ENCODE measurements around the gene ADGRG6.
A peak's percentile ranks its signal among the peaks of the same experiment; 100 is the strongest.

Gene ADGRG6

DNA sequence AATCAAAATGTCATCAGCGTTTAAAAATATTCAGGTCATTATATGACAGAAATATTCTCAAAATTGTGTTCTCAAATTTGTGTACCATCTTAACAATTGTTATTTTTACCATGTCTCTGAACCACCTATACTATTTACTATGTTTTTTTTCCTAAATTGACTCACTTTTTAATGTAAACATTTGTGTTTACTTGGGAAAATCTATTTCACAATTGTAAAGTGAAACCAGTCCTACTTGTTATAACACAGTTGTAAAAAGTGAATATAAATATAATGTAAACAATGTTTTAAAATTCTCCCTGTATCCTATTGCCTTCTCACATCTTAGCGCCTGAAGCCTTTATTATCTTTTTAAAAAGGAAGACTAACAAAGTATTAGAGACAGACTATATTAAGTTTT is 83.5 kb downstream of the ADGRG6 start:
- CTCF ChIA-PET, result no interaction called here
- TF ChIP-seq CTBP1 (IDR thresholded peaks at IDR 0.05; ENCODE audit: borderline replicate concordance) (no peak), ZNF384 (IDR thresholded peaks at IDR 0.05) (no peak), FOXM1 (IDR thresholded peaks at IDR 0.05; ENCODE audit: borderline replicate concordance) (no peak), L3MBTL2 (conservative IDR thresholded peaks at IDR 0.05) (no peak), SP1 (IDR thresholded peaks at IDR 0.05) (no peak), FOXA1 (IDR thresholded peaks at IDR 0.05) (no peak), SUZ12 (IDR thresholded peaks at IDR 0.05) (no peak), LEF1 (IDR thresholded peaks at IDR 0.05; ENCODE audit: borderline replicate concordance) (no peak), ARNT (IDR thresholded peaks at IDR 0.05) (no peak), HDGF (IDR thresholded peaks at IDR 0.05; ENCODE audit: borderline replicate concordance) (no peak), FOXK2 (IDR thresholded peaks at IDR 0.05) (no peak), TARDBP (IDR thresholded peaks at IDR 0.05) (no peak), ELF4 (IDR thresholded peaks at IDR 0.05) (no peak)
- TF ChIP-seq, protein P1, sequence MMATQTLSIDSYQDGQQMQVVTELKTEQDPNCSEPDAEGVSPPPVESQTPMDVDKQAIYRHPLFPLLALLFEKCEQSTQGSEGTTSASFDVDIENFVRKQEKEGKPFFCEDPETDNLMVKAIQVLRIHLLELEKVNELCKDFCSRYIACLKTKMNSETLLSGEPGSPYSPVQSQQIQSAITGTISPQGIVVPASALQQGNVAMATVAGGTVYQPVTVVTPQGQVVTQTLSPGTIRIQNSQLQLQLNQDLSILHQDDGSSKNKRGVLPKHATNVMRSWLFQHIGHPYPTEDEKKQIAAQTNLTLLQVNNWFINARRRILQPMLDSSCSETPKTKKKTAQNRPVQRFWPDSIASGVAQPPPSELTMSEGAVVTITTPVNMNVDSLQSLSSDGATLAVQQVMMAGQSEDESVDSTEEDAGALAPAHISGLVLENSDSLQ (IDR thresholded peaks at IDR 0.05), result no peak
- no peak for DNase-seq (ENCODE audit: extremely low spot score)
- POLR2A ChIA-PET, result no interaction called here

DNA sequence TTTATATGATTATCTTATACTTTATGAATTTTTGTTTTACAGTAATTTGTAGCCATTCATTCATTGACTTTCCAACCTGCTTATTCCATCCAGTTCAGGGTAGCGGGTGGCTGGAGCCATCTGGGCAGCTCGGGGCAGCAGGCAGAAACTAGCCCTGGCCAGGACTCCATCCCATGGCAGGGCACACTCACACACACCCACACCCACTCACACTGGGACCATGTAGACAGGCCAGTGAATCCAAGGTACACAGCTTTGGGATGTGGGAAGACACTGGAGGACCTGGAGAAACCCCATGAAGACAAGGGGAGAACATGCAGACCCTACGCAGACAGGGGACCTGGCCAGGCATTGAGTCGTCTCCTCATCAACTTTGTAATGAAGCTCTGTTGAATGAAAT is 84.8 kb downstream of the ADGRG6 start:
- TF ChIP-seq ARNT (IDR thresholded peaks at IDR 0.05) (no peak), ELF4 (IDR thresholded peaks at IDR 0.05) (no peak), ZNF384 (IDR thresholded peaks at IDR 0.05) (no peak), SUZ12 (IDR thresholded peaks at IDR 0.05) (no peak), HDGF (IDR thresholded peaks at IDR 0.05; ENCODE audit: borderline replicate concordance) (no peak)
- TF ChIP-seq, protein P1 (IDR thresholded peaks at IDR 0.05), result no peak
- CTCF ChIA-PET, result interaction anchor here (1.2 to 2.5 kb wide), 4 partner anchors 85 to 230 kb away, joined by 3 to 14 read pairs (median 4); partner anchors contain the start of gene ADGRG6
- no peak for DNase-seq (ENCODE audit: extremely low spot score)
- POLR2A ChIA-PET, result interaction anchor here (1.4 kb wide), 1 partner anchor 10 kb away, joined by 3 read pairs; no protein-coding TSS in a partner anchor

DNA sequence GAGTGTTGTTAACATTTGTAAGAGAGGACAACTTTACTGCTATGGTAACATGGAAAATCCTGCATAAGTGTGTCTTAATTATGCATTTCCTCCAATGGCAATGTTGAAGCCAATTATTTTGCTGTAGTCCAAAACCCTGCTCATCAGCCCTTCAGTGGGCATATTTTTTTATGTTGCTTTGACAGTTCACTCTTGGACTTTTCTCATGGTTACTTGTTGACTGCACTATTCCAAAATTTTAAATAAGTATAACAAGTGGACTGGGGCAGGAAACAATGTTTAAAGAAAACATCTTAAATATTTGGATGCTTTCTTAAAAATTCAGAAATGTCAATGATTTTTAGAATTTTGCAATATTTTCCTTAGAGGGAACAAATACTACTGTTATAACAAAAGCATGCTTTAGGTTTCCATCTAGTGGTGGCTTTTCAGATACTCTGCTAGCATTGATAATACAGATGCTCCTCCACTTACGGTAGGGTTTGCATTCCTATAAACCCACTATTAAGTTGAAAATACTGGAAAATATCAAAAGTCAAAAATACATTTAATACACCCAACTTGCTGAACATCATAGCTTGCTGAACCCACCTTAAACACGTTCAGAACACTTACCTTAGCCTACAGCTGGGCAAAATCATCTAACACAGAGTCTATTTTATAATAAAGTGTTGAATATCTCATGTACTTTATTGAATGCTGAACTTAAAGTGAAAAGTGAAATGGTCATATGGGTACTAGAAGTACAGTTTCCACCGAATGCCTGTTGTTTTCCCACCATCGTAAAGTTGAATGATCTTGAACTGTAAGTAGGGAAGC is 86.4 kb downstream of the ADGRG6 start:
- TF ChIP-seq FOXM1 (IDR thresholded peaks at IDR 0.05; ENCODE audit: borderline replicate concordance), result no peak
- no peak for TF ChIP-seq CTBP1 (IDR thresholded peaks at IDR 0.05; ENCODE audit: borderline replicate concordance)
- TF ChIP-seq ELF4 (IDR thresholded peaks at IDR 0.05), result no peak
- TF ChIP-seq, protein P1 (IDR thresholded peaks at IDR 0.05), result no peak
- no peak for TF ChIP-seq BHLHE40 (IDR thresholded peaks at IDR 0.05; ENCODE audit: borderline replicate concordance)
- no peak for TF ChIP-seq FOXK2 (IDR thresholded peaks at IDR 0.05)
- no peak for TF ChIP-seq NFRKB (IDR thresholded peaks at IDR 0.05)
- TF ChIP-seq HDGF (IDR thresholded peaks at IDR 0.05; ENCODE audit: borderline replicate concordance), result no peak
- no peak for TF ChIP-seq L3MBTL2 (conservative IDR thresholded peaks at IDR 0.05)
- no peak for TF ChIP-seq SP1 (IDR thresholded peaks at IDR 0.05)
- TF ChIP-seq ARNT (IDR thresholded peaks at IDR 0.05), result no peak
- TF ChIP-seq TARDBP (IDR thresholded peaks at IDR 0.05), result no peak
- TF ChIP-seq FOXA1 (IDR thresholded peaks at IDR 0.05), result no peak
- POLR2A ChIA-PET, result interaction anchor here (1.0 to 1.4 kb wide), 2 partner anchors 11 to 87 kb away, joined by 3 read pairs; partner anchors contain the start of gene ADGRG6
- DNase-seq (ENCODE audit: extremely low spot score), result peak; percentile 34
- CTCF ChIA-PET, result interaction anchor here (0.8 to 2.5 kb wide), 5 partner anchors 12 to 232 kb away, joined by 3 to 14 read pairs (median 3); partner anchors contain the start of gene ADGRG6

GRCh38 chr6:142395266-142395665 is 93.5 kb downstream of the ADGRG6 start:
- DNase-seq (ENCODE audit: extremely low spot score), result no peak
- TF ChIP-seq ARNT (IDR thresholded peaks at IDR 0.05) (no peak), FOXM1 (IDR thresholded peaks at IDR 0.05; ENCODE audit: borderline replicate concordance) (no peak), LEF1 (IDR thresholded peaks at IDR 0.05; ENCODE audit: borderline replicate concordance) (no peak), SP1 (IDR thresholded peaks at IDR 0.05) (no peak), CTBP1 (IDR thresholded peaks at IDR 0.05; ENCODE audit: borderline replicate concordance) (no peak), HDGF (IDR thresholded peaks at IDR 0.05; ENCODE audit: borderline replicate concordance) (no peak), TARDBP (IDR thresholded peaks at IDR 0.05) (no peak), ZNF384 (IDR thresholded peaks at IDR 0.05) (no peak), BHLHE40 (IDR thresholded peaks at IDR 0.05; ENCODE audit: borderline replicate concordance) (no peak), SUZ12 (IDR thresholded peaks at IDR 0.05) (no peak), FOXK2 (IDR thresholded peaks at IDR 0.05) (no peak), ELF4 (IDR thresholded peaks at IDR 0.05) (no peak), FOXA1 (IDR thresholded peaks at IDR 0.05) (no peak), NFRKB (IDR thresholded peaks at IDR 0.05) (no peak), L3MBTL2 (conservative IDR thresholded peaks at IDR 0.05) (no peak)
- TF ChIP-seq, protein P1 (IDR thresholded peaks at IDR 0.05), result no peak
- POLR2A ChIA-PET, result no interaction called here
- CTCF ChIA-PET, result interaction anchor here (0.9 kb wide), 1 partner anchor 12 kb away, joined by 3 read pairs; no protein-coding TSS in a partner anchor

GRCh38 chr6:142395768-142396231 is 94.0 kb downstream of the ADGRG6 start:
- ChIA-PET POLR2A (no interaction called here), CTCF (interaction anchor here (0.9 to 1.0 kb wide), 2 partner anchors 40 to 188 kb away, joined by 3 read pairs; no protein-coding TSS in a partner anchor)
- DNase-seq (ENCODE audit: extremely low spot score), result no peak
- no peak for TF ChIP-seq LEF1 (IDR thresholded peaks at IDR 0.05; ENCODE audit: borderline replicate concordance)
- no peak for TF ChIP-seq ELF4 (IDR thresholded peaks at IDR 0.05)
- TF ChIP-seq TARDBP (IDR thresholded peaks at IDR 0.05), result no peak
- TF ChIP-seq L3MBTL2 (conservative IDR thresholded peaks at IDR 0.05), result no peak
- no peak for TF ChIP-seq HDGF (IDR thresholded peaks at IDR 0.05; ENCODE audit: borderline replicate concordance)
- no peak for TF ChIP-seq CTBP1 (IDR thresholded peaks at IDR 0.05; ENCODE audit: borderline replicate concordance)
- TF ChIP-seq SP1 (IDR thresholded peaks at IDR 0.05), result no peak
- no peak for TF ChIP-seq BHLHE40 (IDR thresholded peaks at IDR 0.05; ENCODE audit: borderline replicate concordance)
- no peak for TF ChIP-seq ARNT (IDR thresholded peaks at IDR 0.05)
- TF ChIP-seq, protein P1 (IDR thresholded peaks at IDR 0.05), result no peak
- no peak for TF ChIP-seq SUZ12 (IDR thresholded peaks at IDR 0.05)
- no peak for TF ChIP-seq FOXA1 (IDR thresholded peaks at IDR 0.05)
- no peak for TF ChIP-seq FOXK2 (IDR thresholded peaks at IDR 0.05)
- no peak for TF ChIP-seq NFRKB (IDR thresholded peaks at IDR 0.05)
- TF ChIP-seq FOXM1 (IDR thresholded peaks at IDR 0.05; ENCODE audit: borderline replicate concordance), result no peak
- TF ChIP-seq ZNF384 (IDR thresholded peaks at IDR 0.05), result no peak

Data from HEK293T (cell line).